ENCODE measurements around the gene DZIP1L. TPM values are rescaled to one million over a fixed set of nuclear protein-coding genes. Genes with fewer than 3 reads are reported as not detected.

Gene DZIP1L
- total RNA-seq, 1 experiment from 2014 or later: 10.4 TPM

GRCh38 chr3:138165061-138165460, 49.7 kb upstream of the DZIP1L start:
- no peak overlapping the region for H3K23ac ChIP-seq (ENCODE audit: insufficient read length, low read depth, low read length)
- no peak overlapping the region for H2AK5ac ChIP-seq (ENCODE audit: insufficient read length, low read length)
- no peaks in the 10 kb centered on the region for H3K23me2 ChIP-seq (ENCODE audit: insufficient read length, low read depth, low read length, poor library complexity, severe bottlenecking)
- Mint-ChIP-seq H3K27me3 (ENCODE audit: low read depth) (no peaks in the 10 kb centered on the region), H3K9me3 (no peaks in the 10 kb centered on the region), H3K27ac (no peak overlapping the region), H3K36me3 (ENCODE audit: insufficient read depth in 1 of 3, low read depth in 3 of 3) (peaks cover 23 to 82% (median 54%) of the 10 kb centered on the region in 3 experiments), H3K4me1 (no peaks in the 10 kb centered on the region), H3K4me3 (no peak overlapping the region)
- H2BK15ac ChIP-seq (ENCODE audit: low read depth, low read length): no peak overlapping the region
- H2BK20ac ChIP-seq (ENCODE audit: low read depth, low read length, poor library complexity, severe bottlenecking): no peak overlapping the region
- H3K18ac ChIP-seq (ENCODE audit: insufficient read length, low read depth, low read length): no peak overlapping the region
- H3K4ac ChIP-seq (ENCODE audit: low read depth, low read length): no peak overlapping the region
- H4K91ac ChIP-seq (ENCODE audit: insufficient read length, low read depth, low read length): no peak overlapping the region
- H3K9me3 ChIP-seq (ENCODE audit: control insufficient read depth, low read depth, low read length): no peaks in the 10 kb centered on the region
- H4K5ac ChIP-seq (ENCODE audit: insufficient read length, low read depth, low read length): no peak overlapping the region
- H3K4me1 ChIP-seq (ENCODE audit: insufficient read depth, low read length): no peaks in the 10 kb centered on the region
- no peak overlapping the region for H3K9ac ChIP-seq (ENCODE audit: extremely low read depth, insufficient read length, low read length)
- no peaks in the 10 kb centered on the region for H3K27me3 ChIP-seq (ENCODE audit: insufficient read depth, low read length)
- no peak overlapping the region for H3K56ac ChIP-seq (ENCODE audit: insufficient read length, low read depth, low read length)
- H2BK120ac ChIP-seq (ENCODE audit: low read depth, low read length, poor library complexity, severe bottlenecking): no peak overlapping the region
- no peak overlapping the region for H2BK12ac ChIP-seq (ENCODE audit: insufficient read length, low read depth, low read length)
- no peak overlapping the region for H4K8ac ChIP-seq (replicated peaks; ENCODE audit: insufficient read length, low read depth, low read length)
- WGBS (ENCODE audit: extremely low coverage, insufficient read length, low lambda C conversion rate): no CpG with 5 or more reads among the region's 2 CpGs
- H3K14ac ChIP-seq (ENCODE audit: insufficient read depth, low read length): no peak overlapping the region
- DNase-seq: no peak
- no peak overlapping the region for H3K4me2 ChIP-seq (ENCODE audit: insufficient read depth, insufficient read length, low read length)
- no peak overlapping the region for H3K27ac ChIP-seq (ENCODE audit: insufficient read length, low read depth, low read length)
- TF ChIP-seq CTCF (conservative IDR thresholded peaks at IDR 0.05): no peak
- H3T11ph ChIP-seq (ENCODE audit: low read length): no peak overlapping the region
- H3K79me1 ChIP-seq (ENCODE audit: insufficient read depth, low read depth, low read length, poor library complexity, severe bottlenecking): no peaks in the 10 kb centered on the region
- no peaks in the 10 kb centered on the region for H3K79me2 ChIP-seq (ENCODE audit: insufficient read depth, low read length)
- no peak overlapping the region for H2BK5ac ChIP-seq (ENCODE audit: insufficient read length, low read length)
- no peaks in the 10 kb centered on the region for H4K20me1 ChIP-seq (ENCODE audit: control insufficient read depth, insufficient read depth, insufficient read length)
- H2AFZ ChIP-seq (ENCODE audit: low read length): no peak overlapping the region
